Measurements from ENCODE around the gene CRYBB1.

- TF ChIP-seq CTCF (IDR thresholded peaks at IDR 0.05) (no peak), POLR2A (IDR thresholded peaks at IDR 0.05) (no peak)
These were observed 28.3 kb upstream of the CRYBB1 start for GRCh38 chr22:26646158-26646557.
